Fibroblast of lung (primary cell): ENCODE data around the gene HBA1. TPM values are rescaled to one million over a fixed set of nuclear protein-coding genes. Genes with fewer than 3 reads are reported as not detected.

ENCODE experiments used
- DNase-seq, 2 donors: peaks; one replicate each; pipeline versions ENCODE4 v3.0.0 to v3.0.0-alpha.2; 2010; ENCODE audit warnings: low read depth in 2 of 2
- H2AFZ ChIP-seq: 2 replicates; pipeline ENCODE4 v1.5.1; 2012; ENCODE audit warnings: low read length, control low read depth, inconsistent platforms
- H3K27ac ChIP-seq: 2 replicates; pipeline ENCODE4 v1.5.1; 2011; ENCODE audit warnings: low read length, control low read depth; ENCODE audit not compliant: insufficient read depth
- H3K27me3 ChIP-seq: 2 replicates; pipeline ENCODE4 v1.5.1; 2011; ENCODE audit warnings: mild to moderate bottlenecking, low read length; ENCODE audit not compliant: control insufficient read depth, insufficient read depth
- H3K36me3 ChIP-seq: 2 replicates; pipeline ENCODE4 v1.5.1; 2011; ENCODE audit warnings: low read length; ENCODE audit not compliant: control insufficient read depth, insufficient read depth
- H3K4me1 ChIP-seq: 2 replicates; pipeline ENCODE4 v1.5.1; 2011; ENCODE audit warnings: low read length; ENCODE audit not compliant: control insufficient read depth, insufficient read depth; ENCODE audit errors: extremely low read depth
- H3K4me2 ChIP-seq: 2 replicates; pipeline ENCODE4 v1.5.1; 2011; ENCODE audit warnings: low read length, control low read depth; ENCODE audit not compliant: insufficient read depth; ENCODE audit errors: extremely low read depth
- H3K4me3 ChIP-seq, 4 experiments: fragments of 200-600 bp in 1 of 4; sonication (generic) in 1 of 4; replicated peaks in 1 of 4; 2 replicates each; pipeline ENCODE4 v1.5.1; 2011 to 2016; ENCODE audit warnings: low read length in 4 of 4, low read depth in 3 of 4, mild to moderate bottlenecking in 3 of 4, control low read depth in 2 of 4, inconsistent platforms in 1 of 4, mixed read lengths in 1 of 4; ENCODE audit not compliant: insufficient read depth in 1 of 4; ENCODE audit errors: control extremely low read depth in 1 of 4
- H3K79me2 ChIP-seq: 2 replicates; pipeline ENCODE4 v1.5.1; 2012; ENCODE audit warnings: mild to moderate bottlenecking, low read length, inconsistent platforms; ENCODE audit not compliant: control insufficient read depth, insufficient read depth
- H3K9ac ChIP-seq: 2 replicates; pipeline ENCODE4 v1.5.1; 2011; ENCODE audit warnings: mild to moderate bottlenecking, low read length, control low read depth; ENCODE audit not compliant: insufficient read depth
- H3K9me3 ChIP-seq: 2 replicates; pipeline ENCODE4 v1.5.1; 2012; ENCODE audit warnings: low read depth, low read length; ENCODE audit not compliant: control insufficient read depth, insufficient read depth
- H4K20me1 ChIP-seq: 2 replicates; pipeline ENCODE4 v1.5.1; 2011; ENCODE audit warnings: low read length; ENCODE audit not compliant: control insufficient read depth, insufficient read depth; ENCODE audit errors: extremely low read depth
- CTCF ChIP-seq, 2 donors: IDR thresholded peaks in 1 of 2; conservative IDR thresholded peaks in 1 of 2; 1 replicate in 1 of 2; 2 replicates in 1 of 2; pipeline ENCODE4 v1.5.1; 2011 to 2012; ENCODE audit warnings: low read length in 2 of 2, control low read depth in 1 of 2, inconsistent platforms in 1 of 2, low read depth in 1 of 2, mild to moderate bottlenecking in 1 of 2
- EZH2 ChIP-seq: IDR thresholded peaks from 2 replicates; pipeline ENCODE4 v1.5.1; 2012; ENCODE audit warnings: low read length, control low read depth, mild to moderate bottlenecking; ENCODE audit errors: missing control alignments
- polyA plus RNA-seq, 2 donors: library from polyadenylated mRNA; depleted of rRNA in 1 of 2; stranded (reverse) in 1 of 2; unstranded in 1 of 2; fragments of >200 nt; gene quantifications; 2 replicates each; pipeline ENCODE4 v1.2.1, GENCODE V29; 2011 to 2012; ENCODE audit warnings: missing spikeins in 1 of 2
- total RNA-seq: library from RNA; depleted of rRNA; stranded (reverse); fragments of >200 nt; gene quantifications from 2 replicates; pipeline ENCODE4 v1.2.1, GENCODE V29; 2014

Gene HBA1
- total and polyA plus RNA-seq, 2 donors (not counting 1 experiment from before 2014, with no cell fraction given), result 0.69 TPM; not detected in 1

- Histone ChIP-seq H4K20me1 (no peaks in the 10 kb centered on the region), H2AFZ (no peak overlapping the region), H3K9ac (no peak overlapping the region), H3K79me2 (no peaks in the 10 kb centered on the region), H3K4me3 (no peak overlapping the region), H3K4me2 (no peak overlapping the region), H3K9me3 (no peaks in the 10 kb centered on the region), H3K27me3 (no peaks in the 10 kb centered on the region), H3K36me3 (peaks cover 31% of the 10 kb centered on the region), H3K27ac (no peak overlapping the region), H3K4me1 (no peaks in the 10 kb centered on the region)
- TF ChIP-seq EZH2, result no peak
- TF ChIP-seq CTCF (conservative IDR thresholded peaks at IDR 0.05 in 1 of 2, IDR thresholded peaks at IDR 0.05 in 1 of 2; ENCODE audit: low read depth in 1 of 2, low read length in 2 of 2), result no peak
- peak in 1 of 2 donors; percentile 46 for DNase-seq
Observed at GRCh38 chr16:191831-192230, 15.4 kb downstream of the HBA1 start.

- H4K20me1 ChIP-seq, result no peaks in the 10 kb centered on the region
Observed at GRCh38 chr16:192686-193085, 16.2 kb downstream of the HBA1 start.

GRCh38 chr16:193441-193840 is 17.0 kb downstream of the HBA1 start:
- Histone ChIP-seq H3K27ac (no peak overlapping the region), H3K4me2 (no peak overlapping the region), H3K27me3 (no peaks in the 10 kb centered on the region), H3K9me3 (no peaks in the 10 kb centered on the region), H3K79me2 (no peaks in the 10 kb centered on the region), H4K20me1 (no peaks in the 10 kb centered on the region), H3K9ac (no peak overlapping the region), H3K36me3 (peaks cover 31% of the 10 kb centered on the region), H3K4me3 (no peak overlapping the region), H2AFZ (no peak overlapping the region), H3K4me1 (no peaks in the 10 kb centered on the region)
- no peak for TF ChIP-seq CTCF (conservative IDR thresholded peaks at IDR 0.05 in 1 of 2, IDR thresholded peaks at IDR 0.05 in 1 of 2; ENCODE audit: low read depth in 1 of 2, low read length in 2 of 2)
- no peak for TF ChIP-seq EZH2
- no peak for DNase-seq

More at GRCh38 chr16:192686-193085, 16.2 kb downstream of the HBA1 start:
- Histone ChIP-seq H3K4me2 (no peak overlapping the region), H3K27ac (no peak overlapping the region), H3K36me3 (peaks cover 30% of the 10 kb centered on the region), H3K4me3 (no peak overlapping the region), H2AFZ (no peak overlapping the region), H3K9ac (no peak overlapping the region), H3K27me3 (no peaks in the 10 kb centered on the region), H3K4me1 (no peaks in the 10 kb centered on the region), H3K9me3 (no peaks in the 10 kb centered on the region), H3K79me2 (no peaks in the 10 kb centered on the region)
- TF ChIP-seq CTCF (conservative IDR thresholded peaks at IDR 0.05 in 1 of 2, IDR thresholded peaks at IDR 0.05 in 1 of 2; ENCODE audit: low read depth in 1 of 2, low read length in 2 of 2), result no peak
- TF ChIP-seq EZH2, result no peak
- DNase-seq, result no peak
